Activated naive CD4-positive, alpha-beta T cell treated with anti-CD3 and anti-CD28 coated beads for 36 hours (primary cell): Measurements from ENCODE around the gene NOXRED1. TPM values are rescaled to one million over a fixed set of nuclear protein-coding genes. Genes with fewer than 3 reads are reported as not detected.

Source experiments
- CTCF ChIA-PET: fragments of 350-600 bp; sonication (Branson Sonifier 250); formaldehyde crosslinking; loops from one replicate; lab custom pipeline; 2021; ENCODE audit warnings: antibody characterized with exemption; lab: Charles Lee
- DNase-seq: peaks from one replicate; pipeline ENCODE4 v3.0.0-alpha.2; 2020
- H3K27ac Mint-ChIP-seq: one replicate; pipeline ENCODE4 v1.8.0; 2021; ENCODE audit warnings: mild to moderate bottlenecking, mixed read lengths
- H3K27me3 Mint-ChIP-seq: one replicate; pipeline ENCODE4 v1.8.0; 2021; ENCODE audit warnings: low read depth, mixed read lengths
- H3K36me3 Mint-ChIP-seq: one replicate; pipeline ENCODE4 v1.8.0; 2021; ENCODE audit warnings: low read depth, mixed read lengths
- H3K4me1 Mint-ChIP-seq: one replicate; pipeline ENCODE4 v1.8.0; 2021; ENCODE audit warnings: low read depth, mixed read lengths
- H3K4me3 Mint-ChIP-seq: one replicate; pipeline ENCODE4 v1.8.0; 2021; ENCODE audit warnings: mild to moderate bottlenecking, moderate library complexity, mixed read lengths
- H3K9me3 Mint-ChIP-seq: one replicate; pipeline ENCODE4 v1.8.0; 2021; ENCODE audit warnings: mixed read lengths
- intact Hi-C: fragments of 100-400 bp; cut with micrococcal nuclease; formaldehyde crosslinking; loops from one replicate; pipeline ENCODE4 v1.15.1; 2023
- total RNA-seq, 2 experiments: library from RNA; stranded (reverse); gene quantifications; one replicate each; pipeline ENCODE4 v1.2.3, GENCODE V29; 2021

Gene NOXRED1
- total RNA-seq, 2 experiments from 2014 or later: 0.30 to 0.38 TPM

GRCh38 chr14:77364146-77364545 lies 59.2 kb downstream of the NOXRED1 start:
- Mint-ChIP-seq H3K27me3 (no peaks in the 10 kb centered on the region), H3K27ac (no peak overlapping the region), H3K4me3 (no peak overlapping the region), H3K9me3 (no peaks in the 10 kb centered on the region), H3K4me1 (peaks cover 9% of the 10 kb centered on the region), H3K36me3 (no peaks in the 10 kb centered on the region)
- no peak for DNase-seq
- intact Hi-C loops: no loop called here
- CTCF ChIA-PET: interaction anchor here (0.5 kb wide), 1 partner anchor 73 kb away, joined by 3 read pairs; no protein-coding TSS in a partner anchor

DNA sequence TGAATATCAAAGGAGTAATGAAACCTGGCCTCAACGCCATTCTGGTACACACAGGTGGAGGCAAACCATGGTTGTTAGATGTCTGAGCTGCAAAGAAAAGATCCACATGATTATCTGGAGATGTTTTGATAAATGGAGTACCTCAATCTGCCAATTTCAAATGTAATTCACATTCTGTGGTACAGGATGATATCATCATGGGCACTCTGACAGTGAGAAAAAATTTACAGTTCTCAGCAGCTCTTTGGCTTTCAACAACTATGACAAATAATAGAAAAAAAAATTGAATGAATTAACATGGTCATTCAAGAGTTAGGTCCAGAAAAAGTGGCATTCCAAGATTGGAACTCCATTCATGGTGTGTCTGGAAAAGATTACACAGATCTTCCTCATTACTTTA lies 63.7 kb downstream of the NOXRED1 start:
- no peaks in the 10 kb centered on the region for H3K9me3 Mint-ChIP-seq
- H3K4me3 Mint-ChIP-seq: no peak overlapping the region
- no peak for DNase-seq
- no peaks in the 10 kb centered on the region for H3K36me3 Mint-ChIP-seq
- peaks cover 9% of the 10 kb centered on the region for H3K4me1 Mint-ChIP-seq
- no peaks in the 10 kb centered on the region for H3K27me3 Mint-ChIP-seq
- H3K27ac Mint-ChIP-seq: no peak overlapping the region
- CTCF ChIA-PET: interaction anchor here (1.9 kb wide), 1 partner anchor 17 kb away, joined by 4 read pairs; the partner anchor contains the start of genes SAMD15 and TMED8
- intact Hi-C loops: loop anchor here (2.0 kb wide), 1 partner anchor 15 kb away; no protein-coding TSS in a partner anchor

DNA sequence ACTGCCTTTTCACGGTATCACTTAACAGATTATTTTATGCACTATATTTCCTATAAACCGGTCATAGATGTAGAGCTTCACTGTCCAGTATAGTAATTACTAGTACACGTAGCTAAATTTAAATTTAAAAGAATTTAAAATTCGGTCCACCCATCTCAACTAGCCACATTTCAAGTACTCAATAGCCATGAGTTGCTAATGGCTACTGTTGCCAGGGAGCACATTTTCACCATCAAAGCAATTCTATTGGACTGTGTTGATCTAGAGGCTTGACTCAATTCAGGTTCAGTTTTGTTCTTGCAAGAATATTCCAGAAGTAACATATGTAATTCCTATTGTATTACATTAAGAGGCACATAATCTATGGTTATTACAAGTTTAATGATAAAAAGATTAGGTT lies 66.4 kb downstream of the NOXRED1 start:
- no peak for DNase-seq
- Mint-ChIP-seq H3K27me3 (no peaks in the 10 kb centered on the region), H3K9me3 (no peaks in the 10 kb centered on the region), H3K4me3 (no peak overlapping the region), H3K4me1 (peaks cover 5% of the 10 kb centered on the region), H3K36me3 (no peaks in the 10 kb centered on the region), H3K27ac (no peak overlapping the region)
- CTCF ChIA-PET: interaction anchor here (0.6 kb wide), 2 partner anchors 27 to 144 kb away, joined by 3 to 5 read pairs; no protein-coding TSS in a partner anchor
- intact Hi-C loops: no loop called here

DNA sequence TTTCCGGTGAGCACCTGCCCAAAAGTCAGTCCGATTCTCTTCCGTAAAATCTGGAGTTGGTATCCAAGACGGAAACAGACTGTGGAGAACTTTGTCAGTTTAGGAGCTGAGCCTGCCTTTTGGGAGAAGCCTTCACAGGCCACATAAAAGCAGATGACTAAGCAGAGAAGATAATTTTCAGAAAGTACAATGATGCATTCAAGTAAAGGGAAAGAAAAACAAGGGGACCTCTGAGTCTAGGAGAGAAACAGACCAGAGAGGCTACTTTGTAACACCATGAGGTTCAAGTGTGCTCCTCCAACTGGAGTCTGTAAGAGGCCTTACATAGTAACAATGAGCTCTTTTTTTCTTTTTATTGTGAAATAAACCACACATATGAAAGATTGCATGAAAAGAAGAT lies 67.5 kb downstream of the NOXRED1 start:
- intact Hi-C loops: no loop called here
- H3K4me1 Mint-ChIP-seq: peaks cover 3% of the 10 kb centered on the region
- CTCF ChIA-PET: no interaction called here
- H3K36me3 Mint-ChIP-seq: peaks cover 1% of the 10 kb centered on the region
- H3K27ac Mint-ChIP-seq: no peak overlapping the region
- no peak overlapping the region for H3K4me3 Mint-ChIP-seq
- H3K9me3 Mint-ChIP-seq: no peaks in the 10 kb centered on the region
- no peaks in the 10 kb centered on the region for H3K27me3 Mint-ChIP-seq
- DNase-seq: no peak

GRCh38 chr14:77353469-77354141 lies 69.7 kb downstream of the NOXRED1 start:
- intact Hi-C loops: no loop called here
- Mint-ChIP-seq H3K4me3 (no peak overlapping the region), H3K4me1 (peaks cover 3% of the 10 kb centered on the region), H3K36me3 (peaks cover 6% of the 10 kb centered on the region), H3K9me3 (no peaks in the 10 kb centered on the region), H3K27me3 (no peaks in the 10 kb centered on the region), H3K27ac (no peak overlapping the region)
- no peak for DNase-seq
- CTCF ChIA-PET: interaction anchor here (0.7 kb wide), 1 partner anchor 58 kb away, joined by 3 read pairs; no protein-coding TSS in a partner anchor

- CTCF ChIA-PET: interaction anchor here (0.5 kb wide), 1 partner anchor 259 kb away, joined by 5 read pairs; no protein-coding TSS in a partner anchor
- no peak overlapping the region for H3K27ac Mint-ChIP-seq
- peaks cover 10% of the 10 kb centered on the region for H3K36me3 Mint-ChIP-seq
- H3K27me3 Mint-ChIP-seq: no peaks in the 10 kb centered on the region
- no peaks in the 10 kb centered on the region for H3K9me3 Mint-ChIP-seq
- intact Hi-C loops: no loop called here
- H3K4me1 Mint-ChIP-seq: no peaks in the 10 kb centered on the region
- DNase-seq: no peak
- H3K4me3 Mint-ChIP-seq: no peak overlapping the region
Measured at GRCh38 chr14:77347751-77348150, 75.6 kb downstream of the NOXRED1 start.

- intact Hi-C loops: no loop called here
- H3K27ac Mint-ChIP-seq: no peak overlapping the region
- CTCF ChIA-PET: interaction anchor here (0.6 kb wide), 1 partner anchor 61 kb away, joined by 3 read pairs; no protein-coding TSS in a partner anchor
Measured at GRCh38 chr14:77346495-77346894, 76.8 kb downstream of the NOXRED1 start.

DNA sequence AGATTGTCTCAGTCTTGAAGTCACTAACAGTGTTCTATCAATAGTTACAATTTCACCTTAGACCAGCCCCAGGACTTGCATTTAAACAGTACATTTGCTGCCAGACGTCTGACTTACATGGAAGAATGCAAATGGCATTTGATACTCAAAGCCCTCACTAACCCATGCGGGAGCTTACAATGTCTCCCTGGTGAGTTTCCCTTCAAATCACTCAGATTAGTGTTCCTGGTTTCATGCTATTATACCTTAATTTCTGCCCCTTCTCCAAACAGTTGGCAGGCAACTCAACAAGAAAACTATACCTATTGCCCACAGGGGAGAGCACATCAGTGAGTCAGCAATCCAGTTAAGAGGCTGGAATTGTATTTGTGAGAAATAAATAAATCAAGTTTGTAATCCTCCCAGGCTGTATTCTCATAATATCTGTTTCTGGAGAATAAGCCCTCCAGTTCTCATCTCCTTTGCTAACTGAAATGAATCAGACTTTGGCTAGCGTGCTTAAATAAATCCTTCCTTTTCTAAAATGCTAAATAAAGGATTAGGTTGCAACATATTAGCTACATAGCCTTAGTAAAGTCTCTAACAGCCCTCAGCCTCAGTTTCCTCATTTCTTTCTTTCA lies 78.8 kb downstream of the NOXRED1 start:
- H3K4me1 Mint-ChIP-seq: no peaks in the 10 kb centered on the region
- H3K27ac Mint-ChIP-seq: no peak overlapping the region
- H3K9me3 Mint-ChIP-seq: no peaks in the 10 kb centered on the region
- CTCF ChIA-PET: no interaction called here
- H3K36me3 Mint-ChIP-seq: peaks cover 6% of the 10 kb centered on the region
- no peaks in the 10 kb centered on the region for H3K27me3 Mint-ChIP-seq
- DNase-seq: no peak
- H3K4me3 Mint-ChIP-seq: no peak overlapping the region
- intact Hi-C loops: no loop called here

More at GRCh38 chr14:77346495-77346894, 76.8 kb downstream of the NOXRED1 start:
- Mint-ChIP-seq H3K36me3 (peaks cover 9% of the 10 kb centered on the region), H3K27me3 (no peaks in the 10 kb centered on the region), H3K4me3 (no peak overlapping the region), H3K4me1 (no peaks in the 10 kb centered on the region), H3K9me3 (no peaks in the 10 kb centered on the region)
- DNase-seq: no peak

Other genes starting within 250 kb of the NOXRED1 start
- under 1 TPM; 0.31 to 0.72 TPM for gene TMEM63C, start 241.7 kb downstream of the NOXRED1 start, total RNA-seq
- gene NGB, start 152.3 kb downstream of the NOXRED1 start, total RNA-seq: not detected
- 10 to 100 TPM; 11.3 to 14.5 TPM for gene POMT2, start 102.6 kb downstream of the NOXRED1 start, total RNA-seq
- gene GSTZ1, start 102.5 kb downstream of the NOXRED1 start, total RNA-seq: 10 to 100 TPM; 26.9 TPM
- 10 to 100 TPM; 21.5 to 21.7 TPM for gene TMED8, start 46.4 kb downstream of the NOXRED1 start, total RNA-seq
- gene SAMD15, start 46.1 kb downstream of the NOXRED1 start, total RNA-seq: under 1 TPM in 1 of 2 experiments, not detected in 1; 0.10 TPM
- gene VIPAS39, start 34.1 kb upstream of the NOXRED1 start, total RNA-seq: 10 to 100 TPM; 12.3 to 13.3 TPM
- gene AHSA1, start 34.6 kb upstream of the NOXRED1 start, total RNA-seq: 100 to 1,000 TPM; 230 to 246 TPM
- gene ISM2, start 75.3 kb upstream of the NOXRED1 start, total RNA-seq: not detected
- gene SPTLC2, start 193.1 kb upstream of the NOXRED1 start, total RNA-seq: 10 to 100 TPM; 16.1 to 18.1 TPM